ENCODE measurements around the gene CLEC11A.
"Not testable (repeated sequence)": the region's sequence is repeated elsewhere in the genome, so short reads cannot be mapped to it uniquely, and the experiment has no call there.

Gene CLEC11A

DNA sequence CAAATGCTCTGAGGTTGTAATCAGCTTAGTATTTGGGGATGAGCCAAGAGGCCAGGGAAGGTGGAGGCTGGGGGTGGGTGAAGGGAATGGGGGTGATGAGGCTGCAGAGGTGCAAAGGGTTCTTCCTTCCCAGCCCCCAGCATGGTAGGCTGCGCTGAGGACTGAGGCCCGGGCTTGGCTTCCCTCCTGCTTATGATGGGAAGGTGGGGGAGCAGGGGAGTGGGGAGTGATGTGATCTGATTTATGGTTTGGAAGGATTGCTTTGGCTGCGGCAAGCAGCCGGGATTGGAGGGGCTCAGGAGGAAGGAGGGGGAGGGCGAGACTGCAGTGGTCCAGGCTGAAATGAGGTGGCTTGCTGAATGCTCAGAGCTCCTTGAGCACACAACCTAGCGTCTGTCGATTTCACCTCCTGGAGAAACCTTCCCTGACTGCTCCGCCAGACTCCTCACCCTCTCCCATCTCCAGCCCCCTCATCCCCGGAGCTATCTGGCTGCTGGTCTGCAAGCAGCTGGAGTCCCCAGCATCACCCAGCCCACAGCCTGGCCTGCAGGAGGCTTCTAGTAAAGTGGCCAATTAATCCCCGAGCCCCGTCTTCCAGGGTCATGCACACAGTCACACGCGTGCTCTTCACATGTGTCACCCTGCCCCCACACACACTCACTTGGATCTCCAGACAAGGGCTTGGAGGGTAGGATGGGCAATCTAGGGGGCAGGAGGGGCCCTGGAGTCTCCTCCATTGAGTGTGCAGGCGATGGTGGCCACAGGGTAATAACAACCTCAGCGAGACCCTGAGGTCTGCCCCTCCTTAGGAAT, 757 bp upstream of the CLEC11A start:
- no peak for DNase-seq (ENCODE audit: low read depth)

DNA sequence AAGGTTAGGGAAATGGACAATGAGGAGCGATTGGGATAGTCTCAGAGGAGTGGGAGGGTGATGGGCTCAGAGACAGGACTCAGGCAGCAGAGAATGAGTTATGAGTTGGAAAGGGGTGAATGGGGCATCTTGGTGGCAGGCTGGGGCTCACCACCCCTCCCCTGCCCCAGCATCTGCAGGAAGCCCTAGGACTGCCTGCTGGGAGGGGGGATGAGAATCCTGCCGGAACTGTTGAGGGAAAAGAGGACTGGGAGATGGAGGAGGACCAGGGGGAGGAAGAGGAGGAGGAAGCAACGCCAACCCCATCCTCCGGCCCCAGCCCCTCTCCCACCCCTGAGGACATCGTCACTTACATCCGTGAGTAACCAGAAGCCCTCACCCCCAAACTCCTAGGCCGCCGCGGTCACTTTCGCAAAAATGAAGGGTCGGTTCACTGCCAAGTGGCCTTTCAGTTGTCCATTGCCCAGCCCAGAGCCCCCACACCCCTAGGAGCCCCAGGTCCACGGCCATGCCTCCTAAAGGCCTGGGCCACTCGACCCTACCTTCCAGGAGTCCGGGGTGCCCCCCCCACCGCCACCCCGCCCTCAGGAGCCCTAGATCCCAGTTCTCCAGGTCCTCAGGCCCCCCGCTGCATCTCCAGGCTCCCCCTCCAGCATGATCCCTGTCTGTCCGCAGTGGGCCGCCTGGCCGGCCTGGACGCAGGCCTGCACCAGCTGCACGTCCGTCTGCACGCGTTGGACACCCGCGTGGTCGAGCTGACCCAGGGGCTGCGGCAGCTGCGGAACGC, 764 bp downstream of the CLEC11A start:
- DNase-seq (ENCODE audit: low read depth): no peak

DNA sequence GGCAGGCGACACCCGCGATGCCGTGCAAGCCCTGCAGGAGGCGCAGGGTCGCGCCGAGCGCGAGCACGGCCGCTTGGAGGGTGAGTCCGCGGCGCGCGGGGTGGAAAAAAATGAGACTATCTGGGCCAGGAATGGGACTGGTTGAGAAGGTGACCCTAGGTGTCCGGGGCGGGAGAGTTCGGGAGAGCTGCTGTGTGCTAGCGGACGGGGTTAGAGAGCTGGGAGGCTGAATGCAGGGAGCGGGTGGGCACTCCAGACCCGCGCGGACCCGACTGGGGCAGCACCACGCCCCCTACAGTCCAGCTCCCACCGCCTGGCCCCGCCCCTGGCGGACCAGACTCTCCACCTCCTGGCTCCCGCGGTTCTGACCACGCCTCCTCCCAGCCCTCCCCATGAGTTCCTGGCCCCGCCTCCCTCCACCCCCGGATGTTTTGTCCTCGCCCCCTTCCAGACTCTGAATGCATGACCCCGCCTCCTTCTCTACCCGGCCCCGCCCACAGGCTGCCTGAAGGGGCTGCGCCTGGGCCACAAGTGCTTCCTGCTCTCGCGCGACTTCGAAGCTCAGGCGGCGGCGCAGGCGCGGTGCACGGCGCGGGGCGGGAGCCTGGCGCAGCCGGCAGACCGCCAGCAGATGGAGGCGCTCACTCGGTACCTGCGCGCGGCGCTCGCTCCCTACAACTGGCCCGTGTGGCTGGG, 1.5 kb downstream of the CLEC11A start:
- DNase-seq (ENCODE audit: low read depth): peak; percentile 88

GRCh38 chr19:50725218-50725910, 2.2 kb downstream of the CLEC11A start:
- DNase-seq (ENCODE audit: low read depth): no peak

- DNase-seq (ENCODE audit: low read depth): no peak
Measured at GRCh38 chr19:50725911-50726230, 2.7 kb downstream of the CLEC11A start.

DNA sequence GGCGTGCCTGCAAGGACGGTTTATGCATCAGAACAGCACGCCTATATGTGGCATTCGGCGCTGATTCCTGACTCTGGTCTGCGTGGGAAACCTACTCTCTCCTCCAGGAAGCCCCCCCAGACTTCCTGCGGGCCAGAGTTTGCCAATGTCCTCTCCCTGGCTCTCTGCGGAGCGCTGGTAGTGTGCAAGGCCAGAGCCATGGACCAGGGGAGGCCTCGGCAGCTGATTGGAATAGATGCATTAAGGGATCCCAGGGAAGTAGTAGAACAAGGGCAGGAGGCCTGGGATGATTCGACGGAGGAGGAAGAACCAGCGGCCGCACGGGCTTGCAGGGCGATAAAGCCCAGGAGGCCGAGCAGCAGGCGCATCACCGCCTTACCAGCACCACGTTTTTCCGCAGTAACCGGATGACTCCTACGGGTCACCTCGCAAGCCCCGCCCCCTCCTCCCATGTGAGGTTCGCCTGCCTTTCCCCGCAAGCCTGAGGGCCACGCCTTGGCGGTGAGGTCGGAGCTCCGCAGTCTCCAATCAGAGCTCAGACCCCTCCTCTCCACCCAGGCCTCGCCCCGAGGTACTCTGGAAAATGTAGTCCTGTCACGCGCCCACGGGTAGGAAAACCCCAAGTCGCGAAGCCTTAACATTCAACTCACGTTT, 5.0 kb downstream of the CLEC11A start:
- peak; percentile 45 for DNase-seq (ENCODE audit: low read depth)

DNA sequence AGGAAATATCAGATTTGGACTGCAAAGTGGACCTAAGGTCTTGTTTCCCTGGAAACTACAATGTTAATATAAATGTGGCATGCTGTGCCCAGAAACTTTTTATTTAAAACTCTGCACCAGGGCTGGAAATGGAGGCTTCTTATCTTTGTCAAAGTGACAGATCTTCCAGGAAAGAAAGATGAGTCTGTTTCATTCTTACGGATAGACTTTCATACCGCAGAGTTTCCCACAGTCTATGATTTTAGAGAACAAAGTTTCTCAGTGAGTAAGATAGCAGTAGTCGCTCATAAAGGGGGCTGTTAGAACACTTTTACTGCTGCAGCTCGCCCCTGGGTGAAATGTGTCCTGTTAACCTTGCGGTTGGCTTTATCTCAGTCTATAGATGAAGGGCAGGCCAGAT, 6.7 kb downstream of the CLEC11A start:
- DNase-seq (ENCODE audit: low read depth): no peak

DNA sequence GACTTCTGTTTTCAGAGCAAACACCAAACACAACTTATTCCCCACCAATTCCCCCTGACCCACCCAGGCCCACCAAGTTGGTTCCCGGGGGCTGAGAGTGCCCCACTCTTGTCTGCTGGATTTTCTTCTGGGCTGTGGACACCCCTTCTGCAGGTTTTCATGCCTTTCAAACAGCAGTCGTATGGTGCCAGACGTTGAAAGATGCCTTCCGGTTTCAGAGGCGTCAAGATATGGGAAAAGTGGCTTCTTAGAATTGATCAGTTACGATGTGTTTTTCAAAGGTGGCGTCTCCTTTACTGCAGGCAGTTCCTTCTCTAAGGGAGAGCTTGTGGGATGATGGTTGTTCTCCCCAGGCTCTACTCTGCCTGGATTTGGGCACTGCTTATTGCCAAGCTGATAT, 12.7 kb downstream of the CLEC11A start:
- DNase-seq (ENCODE audit: low read depth): no peak

DNA sequence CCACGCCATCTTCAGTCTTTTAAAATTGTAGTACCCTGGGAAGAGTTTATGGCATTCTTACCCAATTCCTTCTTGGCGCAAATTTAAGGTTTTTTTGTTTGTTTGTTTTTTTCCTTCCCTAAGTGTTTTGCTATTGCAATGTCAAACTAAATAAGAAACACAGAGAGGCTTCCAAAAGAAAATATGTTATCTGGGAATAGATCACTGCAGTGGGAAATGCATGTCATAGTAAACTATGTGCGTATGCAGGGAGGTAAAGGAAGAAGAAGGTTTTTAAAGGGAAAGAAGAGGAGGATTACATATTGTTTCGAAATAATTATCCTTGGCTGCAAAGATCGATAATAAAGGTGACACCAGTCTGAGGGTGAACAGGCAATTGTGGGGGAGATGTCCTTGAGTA, 13.2 kb downstream of the CLEC11A start:
- no peak for DNase-seq (ENCODE audit: low read depth)

- no peak for DNase-seq (ENCODE audit: low read depth)
Measured at GRCh38 chr19:50739132-50739913, 16.2 kb downstream of the CLEC11A start.

- DNase-seq (ENCODE audit: low read depth): no peak
Measured at GRCh38 chr19:50739914-50740426, 16.8 kb downstream of the CLEC11A start.

DNA sequence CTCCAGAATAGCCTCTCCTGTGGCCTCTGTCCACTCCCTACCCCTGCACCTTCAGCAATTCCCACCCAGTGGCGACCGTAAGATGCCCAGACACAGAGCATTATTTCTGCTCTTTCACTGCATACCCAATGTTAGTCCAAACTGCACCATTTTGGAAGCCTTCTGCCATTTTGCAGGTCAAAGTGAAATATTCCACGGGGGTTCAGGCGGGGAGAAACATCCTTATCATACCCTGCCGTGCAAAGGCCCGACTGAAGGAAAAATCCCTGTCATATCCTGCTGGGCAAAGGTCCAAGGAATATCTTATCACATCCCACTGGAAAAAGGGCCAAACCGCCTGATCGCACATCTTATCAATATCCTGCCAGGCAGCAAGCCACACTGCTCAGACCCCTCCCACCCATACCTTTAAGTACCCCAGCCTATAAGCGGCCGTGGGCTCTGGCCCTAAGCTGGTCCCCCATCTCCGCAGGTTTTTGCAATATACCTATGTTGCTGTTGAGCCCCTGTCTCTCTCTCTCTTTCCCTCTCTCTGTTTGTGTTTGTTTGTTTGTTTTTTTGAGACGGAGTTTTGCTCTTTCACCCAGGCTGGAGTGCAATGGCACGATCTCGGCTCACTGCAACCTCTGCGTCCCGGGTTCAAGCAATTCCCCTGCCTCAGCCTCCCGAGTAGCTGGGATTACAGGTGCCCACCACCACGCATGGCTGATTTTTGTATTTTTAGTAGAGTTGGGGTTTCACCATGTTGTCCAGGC, 18.2 kb downstream of the CLEC11A start:
- DNase-seq (ENCODE audit: low read depth): no peak

GRCh38 chr19:50743537-50743936, 20.4 kb downstream of the CLEC11A start:
- no peak for DNase-seq (ENCODE audit: low read depth)

GRCh38 chr19:50745221-50745620, 22.1 kb downstream of the CLEC11A start:
- DNase-seq (ENCODE audit: low read depth): no peak

GRCh38 chr19:50747141-50747540, 24.0 kb downstream of the CLEC11A start:
- DNase-seq (ENCODE audit: low read depth): not testable (repeated sequence)

DNA sequence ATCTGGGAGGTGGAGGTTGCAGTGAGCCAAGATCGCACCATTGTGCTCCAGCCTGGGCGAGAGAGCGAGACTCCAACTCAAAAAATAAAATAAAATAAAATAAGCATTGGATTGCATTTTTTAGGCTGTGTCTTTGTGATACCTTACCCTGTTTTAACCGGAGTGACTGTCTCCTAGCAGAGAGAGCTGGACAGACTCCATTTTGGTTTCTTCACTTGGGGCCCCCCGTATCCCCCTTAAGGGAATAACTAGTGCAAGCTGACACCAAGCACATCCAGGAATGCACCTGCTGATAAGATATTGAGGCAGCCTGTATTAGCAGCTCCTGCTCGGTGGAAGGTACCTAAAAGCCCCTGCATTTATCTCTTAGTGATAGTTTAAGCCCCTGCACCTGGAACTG, 26.3 kb downstream of the CLEC11A start:
- DNase-seq (ENCODE audit: low read depth): no peak

DNA sequence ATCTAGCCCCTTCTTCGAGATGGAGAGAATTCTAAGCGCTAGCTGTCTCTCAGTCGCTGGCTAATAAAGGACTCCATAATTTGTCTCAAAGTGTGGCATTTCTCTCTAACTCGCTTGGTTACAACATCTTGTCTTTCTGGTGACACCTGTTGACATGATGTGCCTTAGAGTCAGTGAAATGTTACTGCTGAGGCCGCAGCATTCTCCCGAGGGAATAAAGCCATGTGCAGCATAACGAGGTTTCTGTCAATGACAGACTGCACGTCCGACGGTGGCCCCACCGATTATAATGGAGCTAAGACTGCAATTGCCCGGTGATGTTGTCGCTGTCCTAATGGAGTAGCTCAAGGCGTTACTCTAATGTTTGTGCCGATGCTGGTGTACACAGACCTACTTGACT, 26.8 kb downstream of the CLEC11A start:
- no peak for DNase-seq (ENCODE audit: low read depth)

DNA sequence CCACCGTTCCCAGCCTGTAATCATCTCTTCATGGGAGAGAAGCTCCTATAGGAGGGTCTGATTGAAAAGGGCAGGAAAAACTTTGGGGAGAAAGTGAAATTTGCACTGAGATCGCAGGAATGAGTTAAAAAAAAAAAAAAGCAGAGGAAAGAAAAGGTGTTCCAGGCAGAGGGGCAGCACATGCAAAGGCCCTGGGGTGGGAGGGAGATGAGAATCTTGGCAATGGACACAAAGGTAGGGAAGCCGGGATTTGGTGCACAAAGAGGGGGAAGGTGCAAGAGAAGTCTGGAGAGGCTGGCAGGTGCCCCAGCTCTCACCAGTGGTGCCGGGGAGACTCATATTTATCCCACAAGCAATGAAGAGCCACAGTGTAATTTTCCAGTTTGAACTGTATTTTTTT, 30.7 kb downstream of the CLEC11A start:
- DNase-seq (ENCODE audit: low read depth): no peak

GRCh38 chr19:50756244-50756643, 33.1 kb downstream of the CLEC11A start:
- DNase-seq (ENCODE audit: low read depth): not testable (repeated sequence)

GRCh38 chr19:50757624-50758023, 34.5 kb downstream of the CLEC11A start:
- not testable (repeated sequence) for DNase-seq (ENCODE audit: low read depth)
